GM08714 (cell line): ENCODE measurements around the gene RPS6KA3.
A peak's percentile ranks its signal among the peaks of the same experiment; 100 is the strongest.
"Not testable (repeated sequence)": the region's sequence is repeated elsewhere in the genome, so short reads cannot be mapped to it uniquely, and the experiment has no call there.

ENCODE experiments used
- H3K4me3 ChIP-seq: fragments of 200-500 bp; sonication (Bioruptor generic); 2 replicates; pipeline ENCODE4 v1.5.1; 2014; ENCODE audit warnings: mild to moderate bottlenecking, low read length, inconsistent platforms
- ZNF274 ChIP-seq: IDR thresholded peaks from 2 replicates; pipeline ENCODE4 v1.6.1; 2012; ENCODE audit warnings: mild to moderate bottlenecking, low read depth, low read length

Gene RPS6KA3

GRCh38 chrX:20271186-20271585 is 4.5 kb upstream of the RPS6KA3 start:
- H3K4me3 ChIP-seq, result no peak overlapping the region
- no peak for TF ChIP-seq ZNF274

GRCh38 chrX:20270562-20270890 is 3.8 kb upstream of the RPS6KA3 start:
- no peak overlapping the region for H3K4me3 ChIP-seq
- no peak for TF ChIP-seq ZNF274

- no peak for TF ChIP-seq ZNF274
- no peak overlapping the region for H3K4me3 ChIP-seq
Measured at GRCh38 chrX:20269848-20270561, 3.3 kb upstream of the RPS6KA3 start.

- peak overlapping the region; percentile 66; the same call in 1 of the 2 replicates for H3K4me3 ChIP-seq
- no peak for TF ChIP-seq ZNF274
Measured at GRCh38 chrX:20267931-20268701, 1.4 kb upstream of the RPS6KA3 start.

GRCh38 chrX:20267607-20267930 is 860 bp upstream of the RPS6KA3 start:
- peak overlapping the region; percentile 66; the same call in 1 of the 2 replicates for H3K4me3 ChIP-seq

GRCh38 chrX:20265726-20266681 is 705 bp downstream of the RPS6KA3 start:
- H3K4me3 ChIP-seq, result peak overlapping the region; percentile 97
- no peak for TF ChIP-seq ZNF274

More at GRCh38 chrX:20267607-20267930, 860 bp upstream of the RPS6KA3 start:
- no peak for TF ChIP-seq ZNF274

GRCh38 chrX:20265221-20265725 is 1.4 kb downstream of the RPS6KA3 start:
- peak overlapping the region; percentile 97 for H3K4me3 ChIP-seq
- TF ChIP-seq ZNF274, result no peak

- H3K4me3 ChIP-seq, result no peak overlapping the region
- TF ChIP-seq ZNF274, result no peak
Measured at GRCh38 chrX:20263474-20263873, 3.2 kb downstream of the RPS6KA3 start.

GRCh38 chrX:20260885-20261284 is 5.8 kb downstream of the RPS6KA3 start:
- no peak for TF ChIP-seq ZNF274

GRCh38 chrX:20254712-20255299 is 11.9 kb downstream of the RPS6KA3 start:
- no peak overlapping the region for H3K4me3 ChIP-seq
- no peak for TF ChIP-seq ZNF274

More at GRCh38 chrX:20260885-20261284, 5.8 kb downstream of the RPS6KA3 start:
- no peak overlapping the region for H3K4me3 ChIP-seq

- no peak overlapping the region for H3K4me3 ChIP-seq
- no peak for TF ChIP-seq ZNF274
Measured at GRCh38 chrX:20253232-20253543, 13.5 kb downstream of the RPS6KA3 start.

GRCh38 chrX:20252381-20253231 is 14.1 kb downstream of the RPS6KA3 start:
- no peak overlapping the region for H3K4me3 ChIP-seq
- TF ChIP-seq ZNF274, result no peak

- H3K4me3 ChIP-seq, result no peak overlapping the region
- TF ChIP-seq ZNF274, result no peak
Measured at GRCh38 chrX:20251691-20252090, 15.0 kb downstream of the RPS6KA3 start.

GRCh38 chrX:20250146-20250545 is 16.6 kb downstream of the RPS6KA3 start:
- not testable (repeated sequence) for H3K4me3 ChIP-seq
